GM12891 (cell line): ENCODE data around the gene SARDH.

Experiments used
- POLR2A ChIP-seq: IDR thresholded peaks from 2 replicates; pipeline ENCODE4 v1.6.1; 2011; ENCODE audit warnings: low read depth, low read length, control low read depth
- TAF1 ChIP-seq: IDR thresholded peaks from 2 replicates; pipeline ENCODE4 v1.6.1; 2011; ENCODE audit warnings: low read depth, low read length, control low read depth

GRCh38 chr9:133619791-133620190 lies 118.4 kb downstream of the SARDH start:
- TF ChIP-seq POLR2A (no peak), TAF1 (no peak)
